Activated B cell treated with CpG ODN at 0.5 μM for 24 hours (primary cell): ENCODE results near the gene GREB1L. TPM values are rescaled to one million over a fixed set of nuclear protein-coding genes. Genes with fewer than 3 reads are reported as not detected.

Source experiments
- ATAC-seq: fragments of 200-7000 bp; cut with Tn5 transposase; one replicate; pipeline ENCODE4 v1.10.0; 2021; ENCODE audit warnings: low read depth, mild to moderate bottlenecking, moderate library complexity
- CTCF ChIA-PET: fragments of 350-600 bp; sonication (Branson Sonifier 250); formaldehyde crosslinking; loops from one replicate; lab custom pipeline; 2021; ENCODE audit warnings: antibody characterized with exemption; lab: Charles Lee
- POLR2A ChIA-PET: fragments of 350-600 bp; sonication (Branson Sonifier 250); formaldehyde crosslinking; loops from one replicate; lab custom pipeline; 2021; ENCODE audit warnings: antibody characterized with exemption; lab: Charles Lee
- DNase-seq: peaks from one replicate; pipeline ENCODE4 v3.0.0; 2022
- H3K27ac Mint-ChIP-seq: one replicate; pipeline ENCODE4 v1.8.0; 2020; ENCODE audit warnings: mixed read lengths
- H3K27me3 Mint-ChIP-seq: one replicate; pipeline ENCODE4 v1.8.0; 2021; ENCODE audit warnings: mixed read lengths
- H3K36me3 Mint-ChIP-seq: one replicate; pipeline ENCODE4 v1.8.0; 2021; ENCODE audit warnings: low read depth, mixed read lengths
- H3K4me1 Mint-ChIP-seq: one replicate; pipeline ENCODE4 v1.8.0; 2021; ENCODE audit warnings: mixed read lengths
- H3K4me3 Mint-ChIP-seq: one replicate; pipeline ENCODE4 v1.8.0; 2020; ENCODE audit warnings: mild to moderate bottlenecking, mixed read lengths
- H3K9me3 Mint-ChIP-seq: one replicate; pipeline ENCODE4 v1.8.0; 2020; ENCODE audit warnings: mixed read lengths
- CTCF ChIP-seq: fragments of 200-600 bp; IDR thresholded peaks from one replicate; pipeline ENCODE4 v1.8.0; 2022; ENCODE audit warnings: antibody characterized with exemption, mild to moderate bottlenecking
- intact Hi-C: fragments of 100-400 bp; cut with micrococcal nuclease; formaldehyde crosslinking; loops from one replicate; pipeline ENCODE4 v1.15.1; 2024
- total RNA-seq: library from RNA; stranded (reverse); gene quantifications from 2 replicates; pipeline ENCODE4 v1.2.3, GENCODE V29; 2022

GREB1L gene
- total RNA-seq, 1 donor from 2014 or later = not detected

- intact Hi-C loops = no loop called here
- DNase-seq (no peak), ATAC-seq (no peak)
- H3K27ac Mint-ChIP-seq = no peak overlapping the region
- no peaks in the 10 kb centered on the region for H3K4me1 Mint-ChIP-seq
- H3K4me3 Mint-ChIP-seq = no peak overlapping the region
- H3K9me3 Mint-ChIP-seq = peaks cover 2% of the 10 kb centered on the region
- no peaks in the 10 kb centered on the region for H3K36me3 Mint-ChIP-seq
- H3K27me3 Mint-ChIP-seq = peaks cover 9% of the 10 kb centered on the region
- no peak for TF ChIP-seq CTCF
- ChIA-PET POLR2A (no interaction called here), CTCF (no interaction called here)
These were observed 191.4 kb downstream of the GREB1L start for GRCh38 chr18:21433436-21433835.

- Mint-ChIP-seq H3K4me3 (no peak overlapping the region), H3K4me1 (no peaks in the 10 kb centered on the region), H3K27me3 (peaks cover 27% of the 10 kb centered on the region), H3K9me3 (no peaks in the 10 kb centered on the region), H3K36me3 (no peaks in the 10 kb centered on the region), H3K27ac (no peak overlapping the region)
- no peak for TF ChIP-seq CTCF
- POLR2A ChIA-PET = no interaction called here
- CTCF ChIA-PET = no interaction called here
- ATAC-seq (no peak), DNase-seq (no peak)
- intact Hi-C loops = no loop called here
These were observed 197.4 kb downstream of the GREB1L start for GRCh38 chr18:21439431-21439846.

GRCh38 chr18:21441670-21442069 lies 199.6 kb downstream of the GREB1L start:
- DNase-seq (no peak), ATAC-seq (no peak)
- no peak for TF ChIP-seq CTCF
- POLR2A ChIA-PET = no interaction called here
- H3K4me3 Mint-ChIP-seq = no peak overlapping the region
- CTCF ChIA-PET = no interaction called here
- H3K27me3 Mint-ChIP-seq = peaks cover 21% of the 10 kb centered on the region
- no peaks in the 10 kb centered on the region for H3K36me3 Mint-ChIP-seq
- H3K27ac Mint-ChIP-seq = no peak overlapping the region
- H3K9me3 Mint-ChIP-seq = no peaks in the 10 kb centered on the region
- H3K4me1 Mint-ChIP-seq = no peaks in the 10 kb centered on the region
- intact Hi-C loops = no loop called here

GRCh38 chr18:21443776-21444464 lies 201.9 kb downstream of the GREB1L start:
- Mint-ChIP-seq H3K36me3 (no peaks in the 10 kb centered on the region), H3K4me1 (no peaks in the 10 kb centered on the region), H3K9me3 (no peaks in the 10 kb centered on the region), H3K4me3 (no peak overlapping the region), H3K27ac (no peak overlapping the region), H3K27me3 (peaks cover 21% of the 10 kb centered on the region)
- TF ChIP-seq CTCF = no peak
- ChIA-PET CTCF (interaction anchor here (2.2 kb wide), 1 partner anchor 249 kb away, joined by 8 read pairs; no protein-coding TSS in a partner anchor), POLR2A (no interaction called here)
- DNase-seq (no peak), ATAC-seq (no peak)
- intact Hi-C loops = loop anchor here (2.0 kb wide), 1 partner anchor 249 kb away; no protein-coding TSS in a partner anchor

- no peak for TF ChIP-seq CTCF
- H3K27me3 Mint-ChIP-seq = peaks cover 21% of the 10 kb centered on the region
- H3K4me1 Mint-ChIP-seq = no peaks in the 10 kb centered on the region
- no peaks in the 10 kb centered on the region for H3K9me3 Mint-ChIP-seq
- ChIA-PET CTCF (interaction anchor here (2.2 kb wide), 1 partner anchor 249 kb away, joined by 8 read pairs; no protein-coding TSS in a partner anchor), POLR2A (no interaction called here)
- DNase-seq (no peak), ATAC-seq (no peak)
- H3K27ac Mint-ChIP-seq = no peak overlapping the region
- no peak overlapping the region for H3K4me3 Mint-ChIP-seq
- intact Hi-C loops = loop anchor here (2.0 kb wide), 1 partner anchor 250 kb away; no protein-coding TSS in a partner anchor
- H3K36me3 Mint-ChIP-seq = no peaks in the 10 kb centered on the region
These were observed 202.6 kb downstream of the GREB1L start for GRCh38 chr18:21444465-21445212.
